Measurements from ENCODE around the gene SIRT7. TPM values are rescaled to one million over a fixed set of nuclear protein-coding genes. Genes with fewer than 3 reads are reported as not detected.
A peak's percentile ranks its signal among the peaks of the same experiment; 100 is the strongest.

Gene SIRT7
- total RNA-seq, 4 donors from 2014 or later = 32.0 to 44.6 (median 38.0) TPM

DNA sequence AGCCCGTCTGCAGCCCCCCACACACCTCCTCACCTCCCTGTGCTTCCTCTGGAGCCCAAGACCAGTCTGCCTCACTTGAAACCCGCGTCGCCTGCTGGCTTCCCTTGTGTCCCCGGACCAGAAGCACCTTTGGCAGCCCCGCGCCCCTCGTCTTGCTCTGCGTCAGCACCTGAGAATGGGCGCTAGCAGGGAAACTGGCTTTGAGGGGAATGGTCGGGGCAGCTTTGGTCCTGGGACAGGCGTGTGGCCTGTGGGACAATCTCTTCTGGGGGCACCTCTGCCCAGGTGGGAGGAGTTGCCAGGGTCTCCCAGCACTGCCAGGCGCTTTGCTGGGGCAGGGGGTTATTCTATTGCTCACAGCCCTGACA, 13.2 kb upstream of the SIRT7 start:
- DNase-seq (ENCODE audit: low spot score in 2 of 2) = no peak

DNA sequence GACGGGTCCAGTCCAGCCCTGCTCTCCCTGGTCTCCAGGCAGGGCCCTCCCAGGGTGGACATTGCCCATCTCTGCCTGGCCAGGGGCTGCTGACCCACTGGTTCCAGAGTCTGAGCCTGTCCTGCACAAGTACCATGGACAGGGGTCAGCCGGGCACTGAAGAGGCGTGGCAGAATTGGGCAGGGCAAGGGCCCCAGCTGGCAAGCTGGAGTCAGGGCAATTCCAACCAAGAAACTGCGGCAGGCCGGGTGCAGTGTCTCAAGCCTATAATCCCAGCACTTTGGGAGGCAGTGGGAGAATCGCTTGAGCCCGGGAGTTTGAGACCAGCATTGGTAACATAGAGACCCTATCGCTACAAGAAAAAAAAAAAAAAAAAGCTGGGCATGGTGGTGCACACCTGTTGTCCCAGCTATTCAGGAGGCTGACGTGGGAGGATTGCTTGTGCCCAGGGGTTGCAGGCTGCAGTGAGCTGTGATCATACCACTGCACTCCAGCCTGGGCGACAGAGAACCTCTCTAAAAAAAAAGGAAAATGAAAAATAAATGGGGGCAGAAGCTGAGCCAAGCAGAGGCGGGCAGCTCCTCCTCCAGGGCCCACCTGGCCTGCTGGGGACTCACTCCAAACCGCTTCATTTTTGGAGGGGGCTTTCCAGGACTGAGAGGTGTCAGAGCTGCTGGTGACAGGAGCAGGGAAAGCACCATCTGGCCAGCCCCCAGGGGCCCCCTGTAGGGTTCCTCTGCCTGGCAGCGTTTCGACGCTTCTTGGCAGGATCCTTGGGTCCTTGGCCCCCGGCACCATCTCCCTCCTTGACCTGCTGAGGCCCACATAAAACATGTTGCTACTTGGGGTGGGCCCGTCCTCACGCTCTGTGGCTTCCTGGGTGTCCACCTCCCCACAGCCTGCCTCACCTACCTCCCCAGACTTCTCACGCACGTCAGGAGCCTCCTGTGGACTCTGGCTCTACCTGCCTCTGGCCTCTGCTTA, 12.5 kb upstream of the SIRT7 start:
- no peak for TF ChIP-seq POLR2A (IDR thresholded peaks at IDR 0.05)
- TF ChIP-seq, protein P1, sequence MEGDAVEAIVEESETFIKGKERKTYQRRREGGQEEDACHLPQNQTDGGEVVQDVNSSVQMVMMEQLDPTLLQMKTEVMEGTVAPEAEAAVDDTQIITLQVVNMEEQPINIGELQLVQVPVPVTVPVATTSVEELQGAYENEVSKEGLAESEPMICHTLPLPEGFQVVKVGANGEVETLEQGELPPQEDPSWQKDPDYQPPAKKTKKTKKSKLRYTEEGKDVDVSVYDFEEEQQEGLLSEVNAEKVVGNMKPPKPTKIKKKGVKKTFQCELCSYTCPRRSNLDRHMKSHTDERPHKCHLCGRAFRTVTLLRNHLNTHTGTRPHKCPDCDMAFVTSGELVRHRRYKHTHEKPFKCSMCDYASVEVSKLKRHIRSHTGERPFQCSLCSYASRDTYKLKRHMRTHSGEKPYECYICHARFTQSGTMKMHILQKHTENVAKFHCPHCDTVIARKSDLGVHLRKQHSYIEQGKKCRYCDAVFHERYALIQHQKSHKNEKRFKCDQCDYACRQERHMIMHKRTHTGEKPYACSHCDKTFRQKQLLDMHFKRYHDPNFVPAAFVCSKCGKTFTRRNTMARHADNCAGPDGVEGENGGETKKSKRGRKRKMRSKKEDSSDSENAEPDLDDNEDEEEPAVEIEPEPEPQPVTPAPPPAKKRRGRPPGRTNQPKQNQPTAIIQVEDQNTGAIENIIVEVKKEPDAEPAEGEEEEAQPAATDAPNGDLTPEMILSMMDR (IDR thresholded peaks at IDR 0.05) = no peak
- 72 to 75% methylated on average over 20 of the region's 20 CpGs for WGBS, 2 donors
- no peak overlapping the region for H3K4me3 ChIP-seq (ENCODE audit: low read depth, poor library complexity, severe bottlenecking)
- no peak for DNase-seq (ENCODE audit: low spot score in 2 of 2)
- intact Hi-C loops (cut with DNase I; ENCODE audit: low total_unique reads) = no loop called here

More for the DNA sequence above, 13.2 kb upstream of the SIRT7 start:
- H3K4me3 ChIP-seq (ENCODE audit: low read depth, poor library complexity, severe bottlenecking) = no peak overlapping the region
- TF ChIP-seq, protein P1 (IDR thresholded peaks at IDR 0.05) = no peak
- no peak for TF ChIP-seq POLR2A (IDR thresholded peaks at IDR 0.05)
- intact Hi-C loops (cut with DNase I; ENCODE audit: low total_unique reads) = no loop called here
- WGBS, 2 donors = 72 to 74% methylated on average over 13 of the region's 13 CpGs

DNA sequence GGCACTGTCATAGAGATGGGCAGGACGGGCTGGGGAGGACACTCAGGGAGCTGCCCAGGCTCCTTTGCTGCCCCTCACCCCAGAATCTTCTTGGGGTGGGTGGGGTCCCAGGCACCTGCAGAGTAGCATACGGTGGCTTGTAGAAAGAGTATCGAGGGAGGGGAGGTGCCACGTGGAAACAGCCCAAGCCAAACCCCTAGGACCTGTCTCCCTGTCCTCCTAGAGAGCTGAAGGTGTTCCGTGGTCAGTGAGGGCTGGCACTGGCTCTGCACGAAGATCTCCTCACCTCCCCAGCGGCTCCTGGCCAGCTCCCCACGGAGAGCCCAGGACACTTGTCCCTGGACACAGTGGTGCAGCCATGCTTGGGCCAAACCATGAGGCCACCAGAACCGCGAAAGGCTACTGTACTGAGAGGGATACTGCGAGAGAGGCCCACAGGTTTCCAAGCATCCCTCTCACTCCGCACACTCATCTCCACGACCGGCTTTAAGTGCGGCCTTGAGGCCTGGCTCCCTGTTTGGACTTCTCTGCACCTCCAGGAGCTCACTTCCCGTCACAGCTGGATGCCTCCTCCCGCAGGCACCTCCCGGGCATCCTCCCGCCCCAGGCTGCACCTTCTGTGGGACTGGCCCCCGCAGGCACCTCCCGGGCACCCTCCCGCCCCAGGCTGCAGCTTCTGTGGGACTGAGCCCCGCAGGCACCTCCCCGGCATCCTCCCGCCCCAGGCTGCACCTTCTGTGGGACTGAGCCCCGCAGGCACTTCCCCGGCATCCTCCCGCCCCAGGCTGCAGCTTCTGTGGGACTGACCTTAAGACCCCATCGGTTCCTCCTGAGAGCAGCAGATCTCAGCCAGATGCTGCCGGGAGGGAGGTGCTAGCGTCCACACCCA, 11.5 kb upstream of the SIRT7 start:
- intact Hi-C loops (cut with DNase I; ENCODE audit: low total_unique reads) = no loop called here
- no peak for TF ChIP-seq POLR2A (IDR thresholded peaks at IDR 0.05)
- TF ChIP-seq, protein P1 (IDR thresholded peaks at IDR 0.05) = no peak
- 90% methylated on average over 31 of the region's 31 CpGs for WGBS, 2 donors
- no peak overlapping the region for H3K4me3 ChIP-seq (ENCODE audit: low read depth, poor library complexity, severe bottlenecking)
- no peak for DNase-seq (ENCODE audit: low spot score in 2 of 2)

DNA sequence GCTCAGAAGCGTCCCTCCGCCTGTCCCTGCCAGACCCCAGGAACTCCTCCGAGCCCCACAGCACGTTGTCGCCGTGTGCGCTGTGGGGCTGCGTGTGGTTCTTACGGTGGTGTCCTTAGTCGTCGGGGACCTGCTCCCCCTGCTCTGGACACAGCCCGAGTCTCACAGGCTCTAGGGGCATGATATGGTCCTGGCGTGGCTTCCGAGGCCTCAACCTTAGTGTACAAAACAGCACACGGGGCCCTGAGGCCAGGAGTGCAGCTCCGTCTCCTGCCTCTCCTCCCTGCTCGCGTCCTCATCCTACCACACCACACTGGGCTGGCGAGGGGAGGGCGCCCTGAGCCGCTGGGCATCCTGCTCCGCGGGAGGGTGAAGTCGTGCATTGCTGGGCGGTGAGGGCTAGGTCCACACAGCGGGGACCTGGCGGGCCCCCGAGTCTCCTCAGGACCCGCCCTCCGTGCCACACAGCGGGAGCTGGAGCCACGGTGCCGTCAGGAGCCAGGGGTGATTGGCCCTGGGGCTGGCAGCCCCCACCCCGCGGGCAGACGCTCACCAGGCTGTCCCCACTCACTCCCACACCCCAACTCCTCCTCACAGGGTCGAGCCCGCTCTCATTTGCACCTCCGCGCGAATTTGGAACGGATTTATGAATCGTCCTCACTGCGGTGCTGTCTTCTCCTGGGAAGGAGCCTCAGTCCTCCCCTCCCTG, 10.7 kb upstream of the SIRT7 start:
- intact Hi-C loops (cut with DNase I; ENCODE audit: low total_unique reads) = no loop called here
- no peak for DNase-seq (ENCODE audit: low spot score in 2 of 2)
- WGBS, 2 donors = 21 to 28% methylated on average over 21 to 31 of the region's 44 CpGs
- peak overlapping the region; percentile 20 for H3K4me3 ChIP-seq (ENCODE audit: low read depth, poor library complexity, severe bottlenecking)
- TF ChIP-seq, protein P1 (IDR thresholded peaks at IDR 0.05) = no peak
- TF ChIP-seq POLR2A (IDR thresholded peaks at IDR 0.05) = no peak

Data from lower leg skin (tissue), 4 donors.